Caki2 (cell line): ENCODE data around the gene TMPRSS2. TPM values are rescaled to one million over a fixed set of nuclear protein-coding genes. Genes with fewer than 3 reads are reported as not detected.

Experiments
- DNase-seq: peaks from one replicate; pipeline ENCODE4 v3.0.0-alpha.2; 2015; ENCODE audit warnings: low read depth
- in situ Hi-C: cut with HindIII; loops from 2 replicates; pipeline ENCODE4 v1.10.0; 2016; ENCODE audit warnings: low sequenced_read_pairs, low pct_unique_long_range_greater_than_20kb, mixed read lengths
- total RNA-seq: library from RNA; depleted of rRNA; stranded (reverse); fragments of >200 nt; shearing (Covaris generic); gene quantifications from 2 replicates; pipeline ENCODE4 v1.2.3, GENCODE V29; 2014; ENCODE audit warnings: low replicate concordance

Gene TMPRSS2
- total RNA-seq, 1 experiment from 2014 or later = not detected

GRCh38 chr21:41519806-41520559, 12.0 kb upstream of the TMPRSS2 start:
- in situ Hi-C loops = no loop called here

GRCh38 chr21:41518757-41519156, 10.8 kb upstream of the TMPRSS2 start:
- no peak for DNase-seq
- in situ Hi-C loops = no loop called here

More at GRCh38 chr21:41519806-41520559, 12.0 kb upstream of the TMPRSS2 start:
- no peak for DNase-seq

DNA sequence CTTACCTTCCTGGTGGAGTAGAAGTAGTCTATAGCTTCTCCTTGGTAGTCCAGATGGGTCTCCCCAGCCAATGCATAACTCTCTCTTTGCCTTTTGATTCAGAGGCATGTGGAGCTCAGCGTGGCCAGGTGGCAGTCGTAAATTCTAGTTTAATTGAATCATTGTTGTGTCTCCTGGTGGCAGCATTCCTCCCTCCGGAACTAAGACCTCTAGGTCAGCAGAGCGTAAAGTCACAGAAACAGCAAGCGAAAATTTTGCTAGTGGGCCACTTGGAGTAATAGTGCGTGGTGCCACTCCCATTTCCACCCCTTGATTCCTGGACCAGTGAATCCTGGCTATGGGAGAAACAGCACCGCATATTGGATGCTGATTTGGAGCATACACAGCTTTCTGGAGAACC, 3.9 kb upstream of the TMPRSS2 start:
- DNase-seq = peak; percentile 66
- in situ Hi-C loops = no loop called here

DNA sequence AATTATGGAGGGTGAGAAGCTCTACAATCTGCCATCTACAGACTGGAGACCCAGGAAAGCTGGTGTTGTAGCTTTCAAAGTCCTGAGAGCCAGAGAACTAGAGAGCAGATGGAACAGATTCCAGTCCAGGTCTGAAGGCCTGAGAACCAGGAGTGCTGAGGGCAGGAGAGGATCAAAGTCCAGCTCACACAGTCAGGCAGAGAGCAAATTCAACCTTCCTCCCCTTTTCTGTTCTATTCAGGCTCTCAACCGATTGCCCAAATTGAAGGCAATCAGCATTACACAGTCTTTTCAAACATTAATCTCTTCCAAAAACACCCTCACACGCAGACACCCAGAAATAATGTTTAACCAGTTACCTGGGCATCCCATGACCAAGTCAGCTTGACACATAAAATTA, 2.5 kb upstream of the TMPRSS2 start:
- in situ Hi-C loops = no loop called here
- no peak for DNase-seq

DNA sequence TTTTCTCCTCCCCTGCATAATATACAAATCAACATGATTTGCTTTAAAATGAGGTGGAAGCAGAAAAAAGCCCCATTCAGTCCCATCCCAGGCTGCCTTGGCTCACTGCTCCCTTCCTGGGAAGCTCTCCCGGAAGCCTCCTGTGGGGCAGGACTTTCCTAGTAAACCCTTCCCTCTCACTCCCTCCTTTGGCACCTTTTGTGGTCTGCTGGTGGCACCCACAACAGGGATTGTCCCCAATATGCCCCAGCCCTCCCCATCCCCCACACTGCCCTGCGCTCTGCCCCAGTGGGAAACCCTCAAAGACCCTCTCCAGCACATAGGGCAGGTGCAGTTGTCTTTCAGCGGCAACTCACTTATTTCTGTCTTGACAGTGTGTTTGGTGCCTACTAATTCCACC, 1.8 kb upstream of the TMPRSS2 start:
- in situ Hi-C loops = no loop called here
- DNase-seq = no peak

GRCh38 chr21:41509145-41509496, 1.2 kb upstream of the TMPRSS2 start:
- DNase-seq = no peak
- in situ Hi-C loops = no loop called here

- in situ Hi-C loops = no loop called here
- DNase-seq = no peak
These were observed 622 bp upstream of the TMPRSS2 start for GRCh38 chr21:41508415-41509144.

DNA sequence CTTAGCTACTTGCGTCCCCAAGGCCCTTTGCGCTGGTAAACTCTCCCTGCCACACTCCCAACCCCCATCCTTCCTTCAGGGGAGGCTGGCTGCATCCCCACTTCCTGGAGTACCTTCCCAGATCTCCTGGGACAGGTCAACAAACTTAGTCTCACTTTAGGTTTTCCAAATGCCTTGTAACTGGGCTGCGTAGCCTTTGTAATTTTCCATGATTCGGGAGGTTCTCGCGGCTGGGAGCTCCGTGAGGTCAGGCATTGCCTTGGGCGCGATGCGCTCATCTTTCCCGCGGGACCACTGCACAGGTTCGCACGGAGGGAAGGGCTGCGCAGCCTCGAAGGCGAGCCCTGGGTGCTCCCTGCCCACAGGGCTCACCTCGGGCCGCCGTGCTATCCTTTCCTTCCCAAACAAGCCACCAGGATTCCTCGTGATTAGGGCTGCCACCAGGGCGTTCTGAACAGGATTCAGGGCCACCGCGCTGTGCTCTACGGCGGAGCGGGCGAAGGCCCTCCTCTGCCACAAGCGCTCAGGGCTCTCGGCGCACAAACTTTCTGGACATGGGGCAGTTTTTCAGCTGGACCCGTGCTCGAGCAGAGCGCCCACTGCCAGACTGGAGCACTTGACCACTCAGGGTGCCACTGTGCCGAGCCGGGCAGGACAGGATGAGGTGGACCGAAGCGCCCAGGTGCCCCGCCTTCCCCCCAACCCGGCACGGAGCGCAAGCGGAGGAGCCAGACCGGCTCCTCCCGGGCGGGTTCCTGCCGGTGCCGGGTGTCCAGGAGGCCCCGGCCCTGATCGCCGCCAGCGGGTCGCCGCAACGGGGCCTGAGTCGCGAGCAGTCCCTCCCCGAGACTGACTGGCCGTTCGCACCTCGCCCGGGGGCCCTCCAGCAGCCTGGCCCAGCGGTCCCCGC, 1.1 kb downstream of the TMPRSS2 start:
- in situ Hi-C loops = no loop called here
- DNase-seq = no peak

- DNase-seq = no peak
- in situ Hi-C loops = no loop called here
These were observed 1.9 kb downstream of the TMPRSS2 start for GRCh38 chr21:41506005-41506594.

DNA sequence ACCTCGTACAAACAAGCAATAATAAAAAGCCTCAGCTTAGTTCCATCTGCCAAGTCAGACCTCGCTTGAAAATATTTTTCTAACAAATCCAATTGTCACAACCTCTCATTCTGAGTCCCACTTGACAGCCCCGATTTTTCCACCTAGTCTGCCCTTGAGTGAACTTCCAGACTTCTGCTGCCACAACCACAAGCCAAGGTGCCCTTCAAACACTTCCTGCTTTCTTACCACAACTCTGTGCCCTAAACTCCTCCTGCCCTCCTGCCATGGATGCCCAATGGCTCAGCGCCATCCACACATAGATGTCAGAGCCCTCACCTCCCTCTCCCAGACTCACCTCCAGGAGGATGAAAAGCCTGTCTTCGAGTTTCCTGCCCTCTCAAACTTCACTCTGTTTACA, 3.9 kb downstream of the TMPRSS2 start:
- in situ Hi-C loops = no loop called here
- no peak for DNase-seq

- in situ Hi-C loops = no loop called here
- DNase-seq = no peak
These were observed 4.6 kb downstream of the TMPRSS2 start for GRCh38 chr21:41503331-41503730.

DNA sequence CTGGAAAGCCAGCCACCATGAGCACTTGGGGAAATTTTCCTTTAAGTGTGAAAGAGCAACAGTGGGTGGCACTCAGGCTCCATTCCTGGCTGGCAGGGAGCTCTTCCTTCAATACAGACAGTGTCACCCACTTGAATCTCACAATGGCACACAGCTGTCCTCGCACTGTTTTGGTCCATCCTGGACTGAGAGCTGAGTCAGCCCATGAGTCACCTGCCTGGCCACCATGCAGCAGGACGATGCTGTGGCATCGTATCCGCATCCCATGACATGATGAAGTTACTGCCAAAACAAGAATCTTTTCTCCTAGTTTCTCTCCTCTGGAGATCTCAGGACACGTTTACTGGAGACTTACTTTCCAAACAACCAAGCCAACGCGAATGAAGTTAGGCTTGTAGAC, 6.0 kb downstream of the TMPRSS2 start:
- DNase-seq = peak; percentile 70
- in situ Hi-C loops = no loop called here

DNA sequence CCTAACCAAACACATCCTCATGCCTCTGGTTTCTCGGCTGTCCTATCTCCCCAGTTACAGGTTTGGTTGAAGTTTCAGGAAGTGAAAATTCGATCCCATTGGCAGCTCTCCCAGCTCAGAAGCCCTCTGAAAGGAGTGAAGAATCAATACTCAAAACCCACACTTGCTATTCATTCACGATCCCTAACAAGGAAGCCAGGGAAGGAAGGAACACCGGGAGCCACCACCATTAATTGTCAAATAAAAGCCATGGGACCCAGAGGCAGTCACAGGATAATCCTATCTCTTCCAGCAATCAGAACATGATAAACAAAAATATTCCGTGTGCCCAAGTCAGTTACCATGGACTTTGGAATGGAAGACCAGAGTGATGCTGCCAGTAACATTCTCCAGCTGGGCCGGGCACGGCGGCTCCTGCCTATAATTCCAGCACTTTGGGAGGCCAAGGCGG, 7.0 kb downstream of the TMPRSS2 start:
- in situ Hi-C loops = no loop called here
- no peak for DNase-seq

GRCh38 chr21:41500363-41500762, 7.6 kb downstream of the TMPRSS2 start:
- in situ Hi-C loops = no loop called here
- no peak for DNase-seq

GRCh38 chr21:41499920-41500319, 8.0 kb downstream of the TMPRSS2 start:
- DNase-seq = no peak
- in situ Hi-C loops = no loop called here

- no peak for DNase-seq
- in situ Hi-C loops = no loop called here
These were observed 10.2 kb downstream of the TMPRSS2 start for GRCh38 chr21:41497788-41498187.

GRCh38 chr21:41497008-41497407, 10.9 kb downstream of the TMPRSS2 start:
- in situ Hi-C loops = no loop called here
- DNase-seq = no peak

- in situ Hi-C loops = no loop called here
- DNase-seq = no peak
These were observed 13.7 kb downstream of the TMPRSS2 start for GRCh38 chr21:41494242-41494641.
